IPS-18a (cell line): ENCODE results near the gene LRR1.
"Not testable (repeated sequence)": the region's sequence is repeated elsewhere in the genome, so short reads cannot be mapped to it uniquely, and the experiment has no call there.

Experiments used
- H3K27ac ChIP-seq: one replicate; pipeline ENCODE4 v1.5.1; 2013; ENCODE audit warnings: low read length
- H3K27me3 ChIP-seq: one replicate; pipeline ENCODE4 v1.6.1; 2013; ENCODE audit warnings: mild to moderate bottlenecking, low read length; ENCODE audit not compliant: control insufficient read depth, insufficient read depth
- H3K36me3 ChIP-seq: one replicate; pipeline ENCODE4 v1.6.1; 2013; ENCODE audit warnings: low read depth, low read length; ENCODE audit not compliant: control insufficient read depth
- H3K4me1 ChIP-seq: one replicate; pipeline ENCODE4 v1.6.1; 2013; ENCODE audit warnings: low read depth, low read length; ENCODE audit not compliant: control insufficient read depth
- H3K4me3 ChIP-seq: one replicate; pipeline ENCODE4 v1.5.1; 2013; ENCODE audit warnings: low read length
- H3K9ac ChIP-seq: one replicate; pipeline ENCODE4 v1.6.1; 2013; ENCODE audit warnings: mild to moderate bottlenecking, low read length, moderate library complexity
- H3K9me3 ChIP-seq: one replicate; pipeline ENCODE4 v1.6.1; 2013; ENCODE audit warnings: low read depth, low read length; ENCODE audit not compliant: control insufficient read depth

Gene LRR1

GRCh38 chr14:49574038-49574437, 24.7 kb upstream of the LRR1 start:
- H3K9ac ChIP-seq: no peak overlapping the region
- no peaks in the 10 kb centered on the region for H3K9me3 ChIP-seq
- H3K36me3 ChIP-seq: peaks cover 27% of the 10 kb centered on the region

GRCh38 chr14:49578141-49578540, 20.6 kb upstream of the LRR1 start:
- H3K36me3 ChIP-seq: peaks cover 36% of the 10 kb centered on the region
- no peak overlapping the region for H3K27ac ChIP-seq
- no peak overlapping the region for H3K4me3 ChIP-seq
- H3K27me3 ChIP-seq: no peaks in the 10 kb centered on the region
- no peaks in the 10 kb centered on the region for H3K9me3 ChIP-seq
- H3K9ac ChIP-seq: no peak overlapping the region
- H3K4me1 ChIP-seq: peaks cover 4% of the 10 kb centered on the region

More at GRCh38 chr14:49574038-49574437, 24.7 kb upstream of the LRR1 start:
- Histone ChIP-seq H3K27ac (no peak overlapping the region), H3K27me3 (no peaks in the 10 kb centered on the region), H3K4me1 (no peaks in the 10 kb centered on the region), H3K4me3 (no peak overlapping the region)

- Histone ChIP-seq H3K4me3 (no peak overlapping the region), H3K27ac (no peak overlapping the region), H3K36me3 (peaks cover 49% of the 10 kb centered on the region), H3K27me3 (no peaks in the 10 kb centered on the region), H3K9ac (no peak overlapping the region), H3K9me3 (no peaks in the 10 kb centered on the region), H3K4me1 (peaks cover 9% of the 10 kb centered on the region)
Observed at GRCh38 chr14:49579841-49580240, 18.9 kb upstream of the LRR1 start.

GRCh38 chr14:49581209-49582112, 17.3 kb upstream of the LRR1 start:
- Histone ChIP-seq H3K4me1 (peaks cover 9% of the 10 kb centered on the region), H3K27ac (no peak overlapping the region), H3K9me3 (no peaks in the 10 kb centered on the region), H3K9ac (peak overlapping the region; percentile 10), H3K27me3 (no peaks in the 10 kb centered on the region), H3K4me3 (no peak overlapping the region), H3K36me3 (peaks cover 41% of the 10 kb centered on the region)

- Histone ChIP-seq H3K27ac (no peak overlapping the region), H3K27me3 (no peaks in the 10 kb centered on the region), H3K36me3 (peaks cover 33% of the 10 kb centered on the region), H3K9ac (peak overlapping the region; percentile 10), H3K4me3 (no peak overlapping the region), H3K9me3 (no peaks in the 10 kb centered on the region), H3K4me1 (peaks cover 9% of the 10 kb centered on the region)
Observed at GRCh38 chr14:49582113-49582977, 16.4 kb upstream of the LRR1 start.

GRCh38 chr14:49583629-49584028, 15.1 kb upstream of the LRR1 start:
- H3K9me3 ChIP-seq: no peaks in the 10 kb centered on the region
- H3K4me3 ChIP-seq: peak overlapping the region; percentile 98
- H3K4me1 ChIP-seq: peaks cover 9% of the 10 kb centered on the region
- no peaks in the 10 kb centered on the region for H3K27me3 ChIP-seq
- H3K36me3 ChIP-seq: peaks cover 26% of the 10 kb centered on the region
- H3K9ac ChIP-seq: peak overlapping the region; percentile 92
- no peak overlapping the region for H3K27ac ChIP-seq

GRCh38 chr14:49584058-49584457, 14.7 kb upstream of the LRR1 start:
- Histone ChIP-seq H3K4me1 (peaks cover 9% of the 10 kb centered on the region), H3K36me3 (peaks cover 26% of the 10 kb centered on the region)

GRCh38 chr14:49584981-49585640, 13.6 kb upstream of the LRR1 start:
- Histone ChIP-seq H3K9ac (peak overlapping the region; percentile 92), H3K27ac (peak overlapping the region; percentile 91), H3K4me3 (peak overlapping the region; percentile 98), H3K36me3 (peaks cover 26% of the 10 kb centered on the region)
- not testable (repeated sequence) for H3K27me3 ChIP-seq, H3K4me1 ChIP-seq, H3K9me3 ChIP-seq

More at GRCh38 chr14:49584058-49584457, 14.7 kb upstream of the LRR1 start:
- H3K9me3 ChIP-seq: no peaks in the 10 kb centered on the region
- no peaks in the 10 kb centered on the region for H3K27me3 ChIP-seq
- H3K9ac ChIP-seq: peak overlapping the region; percentile 92
- no peak overlapping the region for H3K27ac ChIP-seq
- H3K4me3 ChIP-seq: peak overlapping the region; percentile 98

- no peaks in the 10 kb centered on the region for H3K9me3 ChIP-seq
- H3K9ac ChIP-seq: peak within 1 kb of the TSS; percentile 92
- H3K27me3 ChIP-seq: no peaks in the 10 kb centered on the region
- H3K4me1 ChIP-seq: peaks cover 9% of the 10 kb centered on the region
- H3K27ac ChIP-seq: peak within 1 kb of the TSS; percentile 91
- peak within 1 kb of the TSS; percentile 98 for H3K4me3 ChIP-seq
- peaks cover 26% of the 10 kb centered on the region for H3K36me3 ChIP-seq
Observed at GRCh38 chr14:49585803-49586672, 12.7 kb upstream of the LRR1 start, which contains the start of gene RPS29. RPS29 (minus strand) TSS chr14:49586380; CDS start chr14:49586346, 34 bp downstream.

- H3K4me1 ChIP-seq: peaks cover 9% of the 10 kb centered on the region
- H3K27me3 ChIP-seq: no peaks in the 10 kb centered on the region
- peaks cover 26% of the 10 kb centered on the region for H3K36me3 ChIP-seq
- no peaks in the 10 kb centered on the region for H3K9me3 ChIP-seq
- H3K4me3 ChIP-seq: peak overlapping the region; percentile 98
- H3K27ac ChIP-seq: no peak overlapping the region
- H3K9ac ChIP-seq: no peak overlapping the region
Observed at GRCh38 chr14:49586673-49587460, 11.9 kb upstream of the LRR1 start.
